Measurements from ENCODE around the gene BABAM1.

BABAM1 gene

DNA sequence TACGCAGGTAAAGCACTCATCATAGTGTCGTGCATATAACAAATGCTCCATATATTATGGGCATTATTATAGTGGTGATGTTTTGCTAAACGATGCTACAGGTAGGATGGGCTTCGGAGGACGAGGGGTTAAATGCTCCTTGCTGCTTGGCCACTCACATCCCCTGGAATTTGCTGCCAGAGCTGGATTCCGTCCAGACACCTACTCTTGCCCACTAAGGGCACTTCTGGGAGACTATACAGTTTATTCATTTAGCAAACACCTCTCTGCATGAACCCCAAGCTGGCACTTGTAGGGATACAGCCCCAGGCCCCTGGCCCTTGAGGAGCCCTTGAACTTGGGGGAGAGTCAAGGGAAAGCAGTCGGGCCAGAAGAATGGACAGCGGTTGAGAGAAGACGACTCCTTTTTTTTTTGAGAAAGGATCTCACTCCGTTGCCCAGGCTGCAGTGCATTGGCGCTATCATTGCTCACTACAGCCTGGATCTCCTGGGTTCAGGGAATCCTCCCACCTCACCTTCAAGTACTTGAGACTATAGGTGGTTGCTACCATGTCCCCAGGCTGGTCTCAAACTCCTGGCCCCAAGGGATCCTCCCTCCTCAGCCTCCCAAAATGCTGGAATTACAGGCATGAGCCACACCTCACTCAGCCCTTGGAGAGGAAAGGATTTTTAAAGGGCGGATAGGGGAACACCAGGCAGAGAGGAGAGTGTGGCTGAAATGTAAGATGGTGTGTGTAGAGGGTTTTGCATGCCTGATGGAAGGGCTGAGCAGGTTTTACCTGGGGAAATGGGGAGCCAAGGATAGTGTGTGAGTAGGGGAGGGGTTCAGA is 37.4 kb downstream of the BABAM1 start:
- DNase-seq, result no peak

DNA sequence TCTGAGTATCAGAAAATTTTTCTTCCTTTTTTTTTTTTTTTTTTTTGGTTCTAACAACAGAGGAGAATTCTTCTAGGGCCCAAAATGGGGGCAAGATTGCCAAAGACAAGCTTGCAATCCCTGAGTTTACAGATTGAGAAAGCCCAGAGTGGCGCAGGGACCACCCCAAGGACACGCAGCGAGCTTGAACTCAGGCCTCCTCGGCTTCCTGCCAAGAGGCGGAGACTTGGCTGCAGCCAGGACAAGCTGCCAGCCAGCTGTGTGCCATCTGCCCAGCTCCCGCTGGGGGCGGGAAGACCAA is 37.9 kb downstream of the BABAM1 start:
- no peak for DNase-seq

DNA sequence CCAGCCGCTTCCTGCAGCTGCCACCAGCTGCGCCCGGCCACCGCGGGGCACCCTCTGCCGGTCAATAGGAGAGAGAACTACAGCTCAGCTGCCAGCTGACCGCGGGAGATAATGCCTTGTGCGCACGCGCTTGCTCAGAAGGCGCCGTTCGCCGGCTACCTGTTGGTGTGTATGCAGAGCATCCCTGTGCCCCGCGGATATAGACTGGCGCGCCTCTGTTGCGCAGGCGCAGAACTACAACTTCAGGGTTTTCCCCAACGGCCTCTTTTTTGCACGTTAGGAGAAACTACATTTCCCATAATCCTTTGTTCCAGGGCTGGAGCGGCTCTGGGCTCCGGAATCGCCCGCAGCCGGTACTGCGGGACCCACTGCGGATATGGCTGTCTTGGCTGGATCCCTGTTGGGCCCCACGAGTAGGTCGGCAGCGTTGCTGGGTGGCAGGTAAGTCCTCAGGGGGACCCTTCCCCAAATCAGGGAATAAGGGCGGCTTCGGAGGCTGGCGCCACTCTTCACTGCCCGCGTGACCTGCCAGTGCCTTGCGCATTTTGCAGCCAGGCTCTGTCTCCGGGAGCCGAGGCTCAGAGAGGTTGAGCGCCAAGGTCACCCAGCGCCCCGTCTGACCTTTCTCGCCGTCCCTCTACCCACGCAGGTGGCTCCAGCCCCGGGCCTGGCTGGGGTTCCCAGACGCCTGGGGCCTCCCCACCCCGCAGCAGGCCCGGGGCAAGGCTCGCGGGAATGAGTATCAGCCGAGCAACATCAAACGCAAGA is 38.5 kb downstream of the BABAM1 start, which contains the start of gene MRPL34:
Gene MRPL34, plus strand, starts transcription at position 356 of the 768 bp plus-strand sequence. Its CDS starts 21 bp downstream, at position 377.
- peak; percentile 95 to 99 (median 98) for DNase-seq

DNA sequence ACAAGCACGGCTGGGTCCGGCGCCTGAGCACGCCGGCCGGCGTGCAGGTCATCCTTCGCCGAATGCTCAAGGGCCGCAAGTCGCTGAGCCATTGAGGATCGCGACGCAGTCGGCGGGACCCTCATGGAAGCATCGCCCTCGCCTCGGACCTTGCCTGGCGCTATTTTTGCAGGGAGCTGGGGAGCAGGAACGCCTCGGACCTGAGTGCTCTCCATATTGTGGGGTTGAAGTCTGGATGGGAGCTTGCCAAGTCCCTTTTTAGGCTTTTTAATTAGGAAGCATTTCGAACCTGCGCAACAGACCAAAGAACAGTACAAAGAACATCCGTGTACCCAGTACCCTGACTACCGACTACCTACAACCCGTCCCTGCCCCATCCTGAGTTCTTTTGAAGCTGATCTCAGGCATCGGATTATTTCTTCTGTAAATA is 39.1 kb downstream of the BABAM1 start:
- peak in 1 of 3 experiments; percentile 66 for DNase-seq

DNA sequence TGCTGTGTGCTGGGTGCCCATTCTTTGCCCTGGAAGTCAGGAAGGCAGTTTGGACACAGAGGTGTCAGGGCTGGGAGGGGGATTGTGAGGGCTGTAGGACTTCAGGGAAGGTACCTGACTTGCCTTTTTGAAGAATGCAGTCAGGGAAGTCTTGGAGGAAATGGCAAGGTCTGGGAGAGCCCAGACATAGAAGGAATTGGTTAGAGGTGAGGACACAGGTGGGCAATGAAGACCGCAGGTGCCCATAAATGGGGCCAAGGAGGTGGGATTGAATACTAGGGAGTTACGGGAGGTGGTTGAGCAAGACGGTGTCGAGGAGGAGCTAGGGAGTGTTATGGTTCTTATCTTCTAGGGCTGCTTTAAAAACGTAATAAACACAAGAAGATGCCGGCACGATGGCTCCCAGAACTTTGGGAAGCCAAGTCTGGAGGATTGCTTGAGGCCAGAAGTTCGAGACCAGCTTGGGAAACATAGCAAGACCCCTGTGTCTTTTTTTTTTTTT is 40.7 kb downstream of the BABAM1 start:
- DNase-seq, result no peak

DNA sequence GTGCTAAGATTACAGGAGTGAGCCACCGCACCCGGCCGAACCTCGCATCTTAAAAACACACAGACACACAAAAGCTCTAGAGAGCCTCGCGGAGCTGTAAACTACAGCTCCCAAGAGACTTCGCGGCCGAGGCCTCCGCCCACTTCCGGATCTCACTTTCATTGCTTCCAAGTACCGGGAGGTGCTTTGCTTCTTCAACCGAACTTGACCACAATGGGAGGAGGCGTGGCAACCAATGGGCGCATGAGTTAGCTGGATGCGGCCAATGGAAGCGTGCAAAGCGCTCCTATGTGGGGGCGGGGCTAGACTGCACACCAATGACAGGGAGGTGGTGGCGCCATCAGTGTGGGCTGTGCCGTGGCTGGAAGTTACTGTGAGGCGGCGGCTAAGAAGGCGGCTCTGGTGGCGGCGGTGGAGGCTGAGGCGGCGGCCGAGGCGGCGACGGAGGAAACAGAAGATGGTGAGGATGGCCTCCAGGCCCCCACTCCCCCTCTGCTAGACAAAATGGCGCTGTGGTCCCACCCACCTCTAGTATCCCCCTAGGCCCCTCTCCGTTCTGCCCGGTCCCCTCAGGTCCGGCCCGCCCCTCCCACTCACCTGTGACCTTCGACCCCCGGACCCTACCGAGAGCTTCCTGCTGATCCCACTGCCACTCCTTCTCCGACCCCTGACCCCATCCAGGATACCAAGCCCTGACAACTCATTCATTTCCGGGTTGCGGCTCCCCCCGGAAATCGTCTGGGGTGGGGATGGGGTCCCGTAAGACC is 42.1 kb downstream of the BABAM1 start, which contains the start of gene DDA1:
Gene DDA1, plus strand, starts transcription at position 366 of the 767 bp plus-strand sequence. Its CDS starts 92 bp downstream, at position 458.
- peak; percentile 97 to 100 (median 98) for DNase-seq

DNA sequence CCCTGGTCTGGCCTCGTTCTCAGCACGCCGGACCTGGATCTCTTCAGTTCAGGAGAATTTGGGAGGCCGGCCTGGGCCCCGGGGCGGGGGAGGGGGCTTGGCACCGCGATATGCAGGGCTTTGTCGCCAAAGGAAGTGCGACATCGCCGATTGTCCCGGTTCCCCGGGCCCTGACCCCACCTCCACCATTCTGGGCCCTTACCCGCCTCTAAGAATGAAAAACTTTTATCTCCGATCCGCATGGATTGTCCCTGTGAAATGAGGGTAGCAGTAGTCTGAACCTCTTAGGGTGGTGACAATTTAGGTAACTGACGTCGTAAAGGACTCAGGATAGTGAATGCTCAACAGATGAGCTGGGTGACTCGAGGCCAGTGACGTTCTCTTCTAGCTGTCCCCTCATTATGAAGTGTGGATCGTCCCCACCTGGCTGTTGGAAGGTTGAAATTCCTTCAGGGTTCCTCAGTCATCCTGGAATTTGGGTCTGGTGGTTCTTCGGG is 42.8 kb downstream of the BABAM1 start:
- DNase-seq, result no peak

DNA sequence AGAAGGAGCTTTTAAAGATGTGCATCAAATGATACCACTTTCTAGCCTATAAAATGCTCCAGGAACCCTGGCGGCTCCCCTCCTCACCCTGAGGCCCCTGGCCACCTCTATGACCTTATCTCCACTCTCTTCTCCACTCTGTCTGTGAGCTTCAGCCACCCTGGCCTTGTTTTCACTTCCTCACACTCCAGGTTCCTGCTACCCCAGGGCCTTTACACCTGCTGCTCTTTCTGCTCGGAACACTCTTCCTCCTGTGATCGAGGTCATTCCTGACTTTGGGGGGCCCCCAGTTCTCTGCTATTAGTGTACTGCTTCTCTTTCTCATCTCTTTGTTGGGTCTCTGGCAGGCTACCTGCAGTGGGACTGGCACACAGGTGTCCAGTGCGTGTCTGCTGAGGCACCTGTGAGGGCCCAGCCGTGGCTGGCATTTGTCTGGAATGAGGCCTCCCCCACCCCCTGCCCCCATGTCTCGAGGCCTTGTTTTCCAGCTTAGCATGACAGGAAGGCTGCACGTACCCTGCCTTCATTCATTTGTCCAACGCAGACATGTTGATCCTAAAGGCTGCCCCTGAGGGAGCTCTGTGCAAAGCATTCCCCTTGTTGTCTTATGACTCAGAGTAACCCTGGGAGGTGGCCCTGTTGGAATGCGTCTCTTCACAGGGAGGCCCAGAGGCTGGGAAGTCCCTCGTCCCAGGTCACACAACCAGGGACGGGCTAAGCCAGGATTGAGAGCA is 44.4 kb downstream of the BABAM1 start:
- DNase-seq, result no peak

DNA sequence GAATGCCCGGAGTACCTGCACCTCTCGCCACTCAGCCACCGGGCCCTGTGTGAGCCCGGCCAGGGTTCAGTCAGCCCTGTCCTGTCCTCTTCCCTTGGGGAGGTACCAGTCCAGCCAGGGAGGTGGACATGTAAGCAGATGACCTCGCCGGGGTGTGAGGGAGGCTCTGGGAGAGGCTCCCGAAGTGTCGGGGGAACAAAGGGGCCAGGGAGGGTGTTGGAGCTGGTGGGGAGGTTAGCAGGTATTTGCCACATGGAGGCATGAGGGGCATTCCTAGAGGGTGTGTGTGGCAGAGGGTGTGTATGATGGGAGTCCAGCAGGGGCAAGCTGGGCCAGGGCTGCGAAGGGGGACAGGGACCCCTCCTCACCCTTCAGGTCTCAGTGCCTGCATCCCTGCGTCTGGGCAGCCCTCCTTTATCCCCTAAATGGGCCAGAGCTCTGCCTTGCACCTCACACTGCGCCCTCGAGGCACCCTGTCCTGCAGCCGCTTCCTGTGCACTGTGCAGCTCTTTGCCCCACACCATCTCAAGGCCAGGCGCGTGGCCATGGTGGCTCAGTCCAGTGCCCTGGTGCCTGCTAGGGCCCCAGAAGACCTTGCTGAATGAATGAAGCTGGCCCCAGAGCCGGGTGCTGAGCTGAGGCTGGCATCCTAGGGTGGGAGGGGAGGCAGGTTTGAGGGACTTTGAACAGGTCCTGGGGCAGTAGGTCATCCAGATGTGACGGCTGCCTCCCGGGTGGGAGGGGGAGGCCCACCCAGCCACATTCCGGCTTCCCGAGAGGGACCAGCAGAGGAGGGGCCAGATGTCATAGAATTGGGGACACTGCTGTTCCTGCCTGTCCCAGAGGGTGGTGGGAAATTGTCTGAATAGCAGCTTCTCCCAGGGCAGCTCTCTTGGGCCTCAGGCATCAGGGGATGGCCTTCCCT is 45.2 kb downstream of the BABAM1 start:
- DNase-seq, result no peak

DNA sequence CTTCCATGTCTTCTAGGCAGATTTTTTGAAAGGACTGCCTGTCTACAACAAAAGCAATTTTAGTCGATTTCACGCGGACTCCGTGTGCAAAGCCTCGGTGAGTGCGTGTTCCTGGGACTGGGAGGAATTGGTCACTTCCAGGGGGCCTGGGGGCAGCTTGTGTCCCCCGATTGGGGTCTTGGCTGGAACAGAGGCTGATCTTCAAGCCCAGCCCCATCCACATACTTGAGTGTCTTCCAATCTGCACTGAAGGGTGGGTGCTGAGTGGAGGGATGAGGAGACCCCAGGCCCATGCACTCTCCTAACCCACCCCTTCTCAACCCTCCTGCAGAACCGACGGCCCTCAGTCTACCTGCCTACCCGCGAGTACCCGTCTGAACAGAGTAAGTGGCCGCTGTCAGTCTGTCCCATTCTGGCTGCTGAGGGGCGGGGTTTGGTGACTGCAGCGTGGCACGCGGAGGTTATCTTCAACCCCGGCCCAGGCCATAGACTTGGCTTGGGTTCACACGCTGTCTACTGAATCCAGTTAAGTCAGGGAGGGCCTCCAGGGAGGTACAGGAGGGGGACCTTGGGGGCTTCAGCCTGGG is 46.9 kb downstream of the BABAM1 start:
- no peak for DNase-seq

DNA sequence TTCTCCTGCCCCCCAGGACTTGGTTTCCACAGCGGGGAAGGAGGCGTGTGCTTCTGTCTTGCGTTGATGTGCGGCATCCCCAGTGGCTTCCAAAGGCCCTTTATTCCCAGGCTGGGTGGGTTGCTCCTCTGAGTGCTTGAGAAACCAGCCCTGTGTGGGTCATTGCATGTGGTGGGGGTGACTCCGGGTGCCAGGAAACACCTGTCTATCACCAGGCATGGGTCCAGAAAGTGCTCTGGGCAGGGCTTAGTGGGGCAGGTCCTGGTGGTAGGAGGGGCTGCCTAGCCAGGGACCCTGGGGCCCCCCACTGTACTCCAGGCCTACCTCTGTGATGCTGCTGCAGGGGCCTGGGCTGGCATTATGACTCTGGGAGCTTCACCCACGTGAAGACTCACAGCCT is 51.7 kb downstream of the BABAM1 start:
- no peak for DNase-seq

DNA sequence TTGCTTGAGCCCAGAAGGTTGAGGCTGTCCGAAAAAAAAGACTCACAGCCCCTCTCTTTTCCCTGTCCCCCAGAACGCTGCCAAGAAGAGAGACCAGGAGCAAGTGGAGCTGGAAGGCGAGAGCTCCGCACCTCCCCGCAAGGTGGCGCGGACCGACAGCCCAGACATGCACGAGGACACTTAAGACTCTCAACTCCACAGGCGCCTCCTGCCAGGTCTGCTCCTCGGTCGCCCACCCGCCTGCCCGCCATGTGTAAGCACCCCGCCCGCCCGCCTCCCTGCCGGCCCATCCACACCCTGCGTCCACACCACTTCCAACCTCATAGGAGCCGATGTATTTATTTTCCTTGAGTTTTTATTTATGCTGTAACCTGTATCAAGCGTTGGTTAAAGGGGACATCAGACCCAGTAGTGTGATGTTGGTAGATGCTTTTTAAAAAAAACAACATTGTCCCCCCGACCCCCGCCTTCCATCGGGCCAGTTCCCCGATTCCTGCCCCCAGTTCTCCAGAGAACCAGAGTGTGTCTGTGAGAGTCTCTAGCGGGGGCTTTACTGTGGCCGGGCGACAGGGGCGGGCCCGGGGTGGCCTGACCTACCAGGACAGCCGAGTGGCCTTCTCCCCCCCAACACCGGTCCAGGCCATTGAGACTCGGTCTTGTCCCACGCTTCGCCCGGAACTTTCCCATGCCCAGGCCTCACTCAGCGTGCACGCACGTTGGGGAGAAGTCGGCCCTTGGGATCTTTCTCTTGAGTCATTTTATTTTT is 52.4 kb downstream of the BABAM1 start:
- DNase-seq, result no peak

DNA sequence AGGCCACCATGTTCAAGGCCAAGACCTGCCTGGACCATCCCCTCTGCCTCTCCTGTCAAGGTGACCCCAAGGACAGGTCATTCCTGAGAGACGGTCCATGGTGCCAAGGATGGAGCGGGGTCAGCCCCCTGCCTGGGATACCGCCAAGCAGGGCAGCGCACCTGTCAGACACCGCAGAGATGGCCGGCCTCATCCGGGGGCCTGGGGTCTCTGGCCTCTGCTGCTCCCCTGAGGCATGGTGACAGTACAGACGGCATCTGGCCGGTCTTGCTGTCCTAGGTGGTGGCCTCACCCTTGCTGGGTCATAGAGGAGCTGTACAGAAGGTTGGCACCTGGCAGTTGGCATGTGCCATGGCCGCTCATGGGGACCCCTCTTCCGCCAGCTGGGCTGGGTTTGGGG is 53.2 kb downstream of the BABAM1 start:
- no peak for DNase-seq

DNA sequence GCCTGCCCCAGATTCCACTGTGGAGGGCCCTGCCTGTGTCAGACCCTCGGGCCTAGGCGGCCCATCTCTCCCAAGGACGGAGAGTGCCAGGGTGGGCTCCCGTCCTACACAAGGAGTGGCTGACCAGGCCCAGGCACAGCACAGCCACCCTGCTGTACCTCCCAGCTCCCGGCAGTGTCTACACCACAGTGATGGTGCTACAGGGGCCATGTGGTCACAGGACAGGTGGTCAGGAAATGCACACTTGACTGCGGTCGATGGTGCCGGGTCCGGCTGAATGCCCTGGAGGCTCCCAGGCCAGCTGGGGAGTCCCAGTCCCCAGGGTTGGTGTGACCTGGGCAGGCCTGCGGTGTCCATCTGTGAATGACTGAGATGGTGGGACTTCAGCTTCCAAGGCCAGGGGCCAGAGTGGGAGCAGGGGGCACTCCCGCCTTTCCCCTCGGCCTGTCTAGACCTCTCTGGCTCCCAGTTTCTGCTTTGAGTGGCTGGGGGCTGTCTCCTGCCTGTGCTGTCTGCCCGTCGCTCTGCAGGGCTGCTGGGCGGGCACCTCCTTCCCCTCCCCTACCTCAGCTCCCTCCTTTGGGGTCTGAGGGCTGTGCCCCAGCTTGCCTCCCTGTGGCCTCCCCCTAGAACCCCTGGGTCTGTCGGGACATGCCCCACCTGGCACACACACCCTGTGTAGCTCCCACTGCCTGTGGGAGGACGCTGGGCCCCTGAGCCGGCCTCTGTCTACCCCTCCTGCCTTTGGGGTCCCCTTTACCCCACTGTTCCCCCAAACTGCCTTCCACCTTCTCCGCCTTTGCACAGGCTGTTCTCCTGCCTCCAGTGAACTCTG is 54.6 kb downstream of the BABAM1 start:
- no peak for DNase-seq

DNA sequence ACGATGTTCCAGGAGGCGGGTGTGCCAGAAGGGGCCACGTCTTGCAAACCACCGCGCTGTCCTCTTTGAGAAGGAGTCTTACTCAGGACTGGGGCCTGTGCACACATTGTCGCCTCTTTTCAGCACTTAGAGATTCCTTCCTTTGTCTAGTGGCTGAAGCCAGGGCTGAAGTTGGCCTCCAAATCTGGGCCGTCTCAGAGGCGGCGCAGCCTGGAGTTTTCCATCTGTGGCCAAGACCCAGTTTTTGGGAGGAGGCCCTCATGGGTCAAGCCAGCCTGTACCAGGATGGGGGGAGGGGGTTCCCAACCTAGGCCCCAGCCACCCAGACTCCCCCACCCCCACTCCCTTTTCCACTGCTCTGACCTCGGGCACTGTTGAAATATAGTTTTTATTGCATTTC is 55.6 kb downstream of the BABAM1 start:
- no peak for DNase-seq

DNA sequence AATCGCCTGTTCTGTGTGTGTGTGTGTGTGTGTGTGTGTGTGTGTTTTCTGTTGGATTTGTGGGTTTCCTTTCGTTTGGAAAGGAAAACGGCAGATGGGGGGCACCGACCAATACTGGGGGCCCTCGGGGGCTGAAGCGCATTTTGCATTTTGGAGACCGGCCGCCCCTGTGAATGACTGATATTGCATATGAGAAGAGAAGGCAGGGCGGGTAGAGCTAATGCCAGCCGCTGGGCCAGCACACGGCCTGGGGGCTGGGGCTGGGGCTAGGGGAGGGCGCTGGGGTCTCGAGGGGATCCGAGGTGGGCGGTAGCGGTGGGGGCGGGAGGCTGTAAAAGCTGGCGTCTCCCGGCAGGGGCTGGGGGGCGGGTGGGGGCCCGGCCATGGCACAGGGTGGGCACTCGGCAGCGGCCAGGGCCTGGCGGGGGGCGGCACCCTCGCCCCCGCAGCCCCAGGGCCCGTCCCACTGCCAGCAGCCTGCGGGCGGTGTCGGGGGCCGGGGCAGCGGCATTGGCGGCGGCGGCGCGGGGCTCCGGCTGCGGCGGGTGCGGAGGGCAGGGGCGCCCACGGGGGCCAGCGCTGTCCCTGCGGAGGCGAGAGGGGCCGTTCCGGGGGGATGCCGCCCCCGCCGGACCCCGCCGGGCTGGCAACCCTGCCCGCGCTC is 56.2 kb downstream of the BABAM1 start:
- no peak for DNase-seq

DNA sequence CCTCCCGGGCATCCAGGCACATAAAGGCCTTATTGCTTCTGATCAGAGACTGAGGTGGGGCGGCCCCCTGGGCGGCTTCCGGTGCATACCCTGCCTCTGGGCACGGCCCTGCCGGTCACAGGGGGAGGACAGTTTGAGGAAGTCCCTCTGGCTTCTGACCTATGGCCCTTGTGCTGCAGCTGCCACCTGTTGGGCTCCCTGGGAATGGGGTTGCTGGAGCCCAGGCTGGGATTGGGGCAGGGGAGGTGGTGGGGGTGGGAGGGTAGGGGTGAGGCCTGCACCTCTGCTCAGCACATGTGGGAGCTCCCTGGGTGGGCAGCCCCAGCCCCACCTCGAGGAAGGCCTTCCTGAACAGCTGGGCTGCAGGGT is 56.7 kb downstream of the BABAM1 start:
- no peak for DNase-seq

DNA sequence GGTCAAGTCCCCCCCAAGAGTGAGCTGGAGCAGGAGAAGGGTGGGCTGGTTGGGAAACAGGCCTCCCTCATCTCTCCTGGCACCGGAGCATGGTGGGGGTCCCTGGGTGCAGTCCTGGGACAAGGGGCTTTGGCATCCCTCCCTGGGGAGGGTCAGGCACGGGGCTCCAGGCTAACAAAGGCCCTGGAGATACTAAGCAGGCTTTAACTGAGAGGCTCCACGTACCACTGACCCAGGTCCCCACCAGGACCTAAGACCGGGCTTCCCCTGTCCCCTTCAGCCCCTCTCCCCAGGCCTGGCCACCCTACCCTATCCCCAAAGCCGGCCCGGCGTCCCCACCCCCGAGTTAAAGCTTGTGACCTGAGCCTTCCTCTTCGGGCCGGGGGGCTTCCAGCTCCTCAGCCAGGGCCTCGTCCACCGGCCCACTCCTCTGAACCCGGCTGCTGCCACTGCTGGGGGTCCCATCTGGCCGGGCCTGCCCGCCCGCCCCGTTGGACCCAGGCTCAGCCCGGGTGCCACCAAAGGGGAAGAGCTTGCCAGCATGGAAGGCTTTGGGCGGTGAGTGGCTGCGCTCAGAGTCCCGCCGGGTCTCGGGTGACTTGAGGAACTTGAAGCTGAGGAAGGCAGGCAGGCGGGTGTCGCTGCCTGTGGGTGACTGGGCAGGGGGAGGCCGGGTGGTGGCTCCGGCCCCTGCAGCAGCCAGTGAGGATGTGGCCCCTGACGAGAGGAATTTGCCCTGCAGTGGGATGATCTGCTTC is 57.3 kb downstream of the BABAM1 start:
- no peak for DNase-seq
